ENCODE measurements around the gene MLST8.

Gene MLST8

DNA sequence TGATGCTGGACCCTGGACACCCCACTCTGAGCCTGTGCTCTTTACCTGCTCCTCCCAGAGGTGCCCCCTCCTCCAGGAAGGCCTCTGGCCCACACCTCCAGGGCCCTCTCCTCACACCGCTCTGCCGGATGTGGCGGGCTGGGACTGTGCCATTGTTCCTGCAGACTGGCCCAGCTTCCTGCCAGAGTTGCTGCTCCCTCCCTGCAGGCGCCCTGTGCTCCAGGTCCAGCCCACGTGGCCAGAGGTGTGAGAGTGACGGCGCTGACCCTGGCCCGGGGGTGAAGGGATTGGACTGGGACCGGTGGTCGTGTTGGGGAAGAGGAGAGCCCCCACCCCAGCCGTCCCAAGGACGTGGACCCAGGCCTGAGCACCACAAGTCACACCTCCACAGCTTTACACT, 23.8 kb downstream of the MLST8 start:
- TF ChIP-seq, protein P1, sequence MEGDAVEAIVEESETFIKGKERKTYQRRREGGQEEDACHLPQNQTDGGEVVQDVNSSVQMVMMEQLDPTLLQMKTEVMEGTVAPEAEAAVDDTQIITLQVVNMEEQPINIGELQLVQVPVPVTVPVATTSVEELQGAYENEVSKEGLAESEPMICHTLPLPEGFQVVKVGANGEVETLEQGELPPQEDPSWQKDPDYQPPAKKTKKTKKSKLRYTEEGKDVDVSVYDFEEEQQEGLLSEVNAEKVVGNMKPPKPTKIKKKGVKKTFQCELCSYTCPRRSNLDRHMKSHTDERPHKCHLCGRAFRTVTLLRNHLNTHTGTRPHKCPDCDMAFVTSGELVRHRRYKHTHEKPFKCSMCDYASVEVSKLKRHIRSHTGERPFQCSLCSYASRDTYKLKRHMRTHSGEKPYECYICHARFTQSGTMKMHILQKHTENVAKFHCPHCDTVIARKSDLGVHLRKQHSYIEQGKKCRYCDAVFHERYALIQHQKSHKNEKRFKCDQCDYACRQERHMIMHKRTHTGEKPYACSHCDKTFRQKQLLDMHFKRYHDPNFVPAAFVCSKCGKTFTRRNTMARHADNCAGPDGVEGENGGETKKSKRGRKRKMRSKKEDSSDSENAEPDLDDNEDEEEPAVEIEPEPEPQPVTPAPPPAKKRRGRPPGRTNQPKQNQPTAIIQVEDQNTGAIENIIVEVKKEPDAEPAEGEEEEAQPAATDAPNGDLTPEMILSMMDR (IDR thresholded peaks at IDR 0.05; ENCODE audit: insufficient read depth, low read length, poor library complexity, severe bottlenecking): no peak
- no peak for DNase-seq (ENCODE audit: extremely low read depth, insufficient read length)
- Histone ChIP-seq H3K4me3 (replicated peaks; ENCODE audit: low read depth, low read length) (no peak overlapping the region), H3K27me3 (replicated peaks; ENCODE audit: control insufficient read depth, insufficient read depth, low read length) (no peaks in the 10 kb centered on the region), H3K36me3 (ENCODE audit: control insufficient read depth, insufficient read depth, low read length) (peaks cover 38% of the 10 kb centered on the region)

DNA sequence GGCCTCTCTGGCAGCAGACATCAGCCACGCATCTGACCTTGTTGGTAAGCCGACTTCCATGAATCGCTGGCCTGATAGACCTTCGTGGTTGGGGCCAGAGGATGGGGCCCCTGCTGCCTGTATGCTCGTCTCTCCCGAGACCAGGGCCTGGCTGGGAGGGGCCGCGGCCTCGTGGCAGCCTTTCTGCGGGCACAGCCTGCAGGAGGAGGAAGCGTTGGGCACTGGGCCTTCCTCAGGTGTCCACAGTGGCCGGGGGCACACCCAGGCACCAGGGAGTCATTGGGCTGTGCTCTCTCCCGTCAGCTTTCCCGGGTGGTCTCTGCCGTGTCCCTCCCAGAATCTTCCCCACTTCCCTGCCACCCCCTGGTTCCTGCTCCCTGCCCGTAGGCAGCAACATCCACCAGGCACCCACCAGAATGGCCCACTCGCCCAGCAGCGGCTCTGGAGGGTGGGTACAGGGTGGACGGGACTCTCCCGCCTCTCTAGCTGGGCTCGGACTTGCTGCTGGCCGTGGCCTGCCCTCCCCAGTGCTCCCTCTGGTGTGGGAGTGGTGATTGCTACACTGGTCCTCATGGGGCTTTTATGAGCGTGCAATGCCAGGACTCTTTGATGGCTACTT, 24.5 kb downstream of the MLST8 start:
- TF ChIP-seq, protein P1 (IDR thresholded peaks at IDR 0.05; ENCODE audit: insufficient read depth, low read length, poor library complexity, severe bottlenecking): no peak

DNA sequence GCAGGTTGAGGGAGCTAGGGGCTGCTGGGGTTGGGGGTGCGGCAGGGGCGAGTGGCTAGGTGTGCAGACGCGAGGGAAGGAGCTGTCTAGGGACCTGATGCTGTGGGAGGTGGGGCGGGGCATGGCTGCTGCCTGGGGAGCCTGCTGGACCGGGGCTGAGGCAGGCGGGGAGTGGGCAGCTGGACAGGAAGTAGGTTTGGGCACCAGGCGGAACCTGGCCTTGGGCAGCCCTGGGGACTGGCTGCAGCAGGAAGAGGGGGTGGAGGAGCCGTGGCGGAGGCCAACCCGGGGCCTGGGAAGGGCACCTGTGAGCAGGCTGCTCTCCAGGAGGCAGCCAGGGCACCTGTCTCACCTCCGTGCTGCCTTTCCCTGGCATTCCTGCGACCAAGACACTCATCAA, 25.1 kb downstream of the MLST8 start:
- Histone ChIP-seq H3K36me3 (ENCODE audit: control insufficient read depth, insufficient read depth, low read length) (peaks cover 46% of the 10 kb centered on the region), H3K4me3 (replicated peaks; ENCODE audit: low read depth, low read length) (no peak overlapping the region), H3K27me3 (replicated peaks; ENCODE audit: control insufficient read depth, insufficient read depth, low read length) (no peaks in the 10 kb centered on the region)
- TF ChIP-seq, protein P1 (IDR thresholded peaks at IDR 0.05; ENCODE audit: insufficient read depth, low read length, poor library complexity, severe bottlenecking): no peak
- DNase-seq (ENCODE audit: extremely low read depth, insufficient read length): no peak

More for the DNA sequence above, 24.5 kb downstream of the MLST8 start:
- no peak overlapping the region for H3K4me3 ChIP-seq (replicated peaks; ENCODE audit: low read depth, low read length)
- peaks cover 41% of the 10 kb centered on the region for H3K36me3 ChIP-seq (ENCODE audit: control insufficient read depth, insufficient read depth, low read length)
- no peaks in the 10 kb centered on the region for H3K27me3 ChIP-seq (replicated peaks; ENCODE audit: control insufficient read depth, insufficient read depth, low read length)
- DNase-seq (ENCODE audit: extremely low read depth, insufficient read length): no peak

DNA sequence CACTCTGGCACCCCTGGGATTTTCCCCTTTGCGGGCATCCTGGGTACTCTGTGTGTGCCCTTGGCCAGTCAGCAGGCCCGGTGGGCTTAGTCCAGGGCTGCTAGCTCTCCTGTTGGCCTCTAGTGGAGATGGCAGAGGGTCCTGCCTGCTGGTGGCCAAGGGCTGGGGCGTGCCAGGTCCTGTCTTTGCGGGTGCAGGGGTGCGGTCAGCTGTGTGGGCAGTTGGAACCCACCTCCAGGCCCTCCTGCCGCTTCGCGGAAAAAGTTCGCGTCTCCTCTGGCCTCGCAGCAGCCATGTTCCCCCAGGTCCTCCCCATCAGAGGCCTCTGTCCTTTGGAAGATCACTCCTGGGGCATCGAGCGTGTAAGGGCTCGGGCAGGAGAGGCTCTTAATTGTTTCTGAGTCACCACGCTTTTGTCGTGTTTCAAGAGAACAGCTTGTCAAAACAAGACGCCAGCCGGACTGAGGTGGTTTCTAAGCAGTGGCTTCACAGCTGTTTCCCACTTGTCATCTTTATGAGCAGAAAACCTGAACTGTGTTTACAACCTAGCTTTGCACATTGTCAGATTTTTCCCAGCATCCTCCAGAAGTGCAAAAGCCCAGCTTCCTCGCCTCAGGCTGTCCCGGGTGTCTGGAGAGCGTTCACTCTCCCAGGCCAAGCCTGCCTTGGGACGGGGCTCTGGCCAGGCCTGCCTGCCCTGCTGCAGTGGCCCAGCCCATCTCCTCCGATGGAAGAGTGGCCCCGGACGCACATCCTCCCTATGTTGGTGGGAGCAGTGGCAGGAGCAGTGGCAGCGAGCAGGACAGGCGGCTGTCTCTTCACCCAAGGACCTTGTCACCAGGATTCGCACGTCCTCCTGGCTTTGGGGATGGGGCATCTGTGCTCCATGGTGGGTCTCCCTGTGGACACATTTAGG, 26.0 kb downstream of the MLST8 start:
- TF ChIP-seq, protein P1 (IDR thresholded peaks at IDR 0.05; ENCODE audit: insufficient read depth, low read length, poor library complexity, severe bottlenecking): no peak
- no peak for DNase-seq (ENCODE audit: extremely low read depth, insufficient read length)
- peaks cover 46% of the 10 kb centered on the region for H3K36me3 ChIP-seq (ENCODE audit: control insufficient read depth, insufficient read depth, low read length)

DNA sequence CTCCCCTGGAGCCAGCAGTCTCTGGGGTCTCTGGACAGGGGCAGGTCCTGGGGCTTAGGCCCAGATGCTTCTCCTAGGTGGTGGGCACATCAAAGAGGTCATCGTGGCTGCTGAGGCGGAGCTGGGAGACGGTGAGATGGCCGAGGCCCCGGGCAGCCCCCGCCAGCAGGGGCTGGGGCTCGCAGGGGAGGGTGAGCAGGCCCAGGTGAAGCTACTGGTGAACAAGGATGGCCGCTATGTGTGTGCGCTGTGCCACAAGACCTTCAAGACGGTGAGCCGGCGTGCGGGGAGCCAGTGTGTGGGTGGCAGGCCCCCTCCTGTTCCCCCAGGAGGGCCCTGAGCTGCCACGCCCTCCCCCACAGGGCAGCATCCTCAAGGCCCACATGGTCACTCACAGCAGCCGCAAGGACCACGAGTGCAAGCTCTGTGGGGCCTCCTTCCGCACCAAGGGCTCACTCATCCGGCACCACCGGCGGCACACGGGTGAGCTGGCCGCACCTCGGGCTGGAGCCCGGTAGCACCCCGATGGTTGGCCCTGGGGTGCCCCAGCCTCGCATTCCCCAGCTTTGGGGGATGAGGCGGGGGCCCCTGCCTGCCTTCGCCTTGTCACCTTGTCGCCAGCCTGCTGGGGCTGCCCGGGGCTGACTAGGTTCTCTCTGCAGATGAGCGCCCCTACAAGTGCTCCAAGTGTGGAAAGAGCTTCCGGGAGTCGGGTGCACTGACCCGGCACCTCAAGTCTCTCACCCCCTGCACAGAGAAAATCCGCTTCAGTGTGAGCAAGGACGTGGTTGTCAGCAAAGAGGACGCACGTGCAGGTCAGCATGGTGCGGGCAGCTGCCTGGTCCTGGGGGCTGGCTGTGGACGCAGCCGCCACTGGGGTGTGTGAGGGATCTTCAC, 27.1 kb downstream of the MLST8 start:
- Histone ChIP-seq H3K27me3 (replicated peaks; ENCODE audit: control insufficient read depth, insufficient read depth, low read length) (no peaks in the 10 kb centered on the region), H3K4me3 (replicated peaks; ENCODE audit: low read depth, low read length) (no peak overlapping the region), H3K36me3 (ENCODE audit: control insufficient read depth, insufficient read depth, low read length) (peaks cover 44% of the 10 kb centered on the region)
- TF ChIP-seq, protein P1 (IDR thresholded peaks at IDR 0.05; ENCODE audit: insufficient read depth, low read length, poor library complexity, severe bottlenecking): no peak
- DNase-seq (ENCODE audit: extremely low read depth, insufficient read length): no peak

More for the DNA sequence above, 26.0 kb downstream of the MLST8 start:
- Histone ChIP-seq H3K4me3 (replicated peaks; ENCODE audit: low read depth, low read length) (no peak overlapping the region), H3K27me3 (replicated peaks; ENCODE audit: control insufficient read depth, insufficient read depth, low read length) (no peaks in the 10 kb centered on the region)
